Measurements from ENCODE around the gene CEP120. TPM values are rescaled to one million over a fixed set of nuclear protein-coding genes. Genes with fewer than 3 reads are reported as not detected.
"Not testable (repeated sequence)": the region's sequence is repeated elsewhere in the genome, so short reads cannot be mapped to it uniquely, and the experiment has no call there.

CEP120 gene
- total and polyA plus RNA-seq, 11 donors, result 2.8 to 16.5 (median 12.0) TPM

DNA sequence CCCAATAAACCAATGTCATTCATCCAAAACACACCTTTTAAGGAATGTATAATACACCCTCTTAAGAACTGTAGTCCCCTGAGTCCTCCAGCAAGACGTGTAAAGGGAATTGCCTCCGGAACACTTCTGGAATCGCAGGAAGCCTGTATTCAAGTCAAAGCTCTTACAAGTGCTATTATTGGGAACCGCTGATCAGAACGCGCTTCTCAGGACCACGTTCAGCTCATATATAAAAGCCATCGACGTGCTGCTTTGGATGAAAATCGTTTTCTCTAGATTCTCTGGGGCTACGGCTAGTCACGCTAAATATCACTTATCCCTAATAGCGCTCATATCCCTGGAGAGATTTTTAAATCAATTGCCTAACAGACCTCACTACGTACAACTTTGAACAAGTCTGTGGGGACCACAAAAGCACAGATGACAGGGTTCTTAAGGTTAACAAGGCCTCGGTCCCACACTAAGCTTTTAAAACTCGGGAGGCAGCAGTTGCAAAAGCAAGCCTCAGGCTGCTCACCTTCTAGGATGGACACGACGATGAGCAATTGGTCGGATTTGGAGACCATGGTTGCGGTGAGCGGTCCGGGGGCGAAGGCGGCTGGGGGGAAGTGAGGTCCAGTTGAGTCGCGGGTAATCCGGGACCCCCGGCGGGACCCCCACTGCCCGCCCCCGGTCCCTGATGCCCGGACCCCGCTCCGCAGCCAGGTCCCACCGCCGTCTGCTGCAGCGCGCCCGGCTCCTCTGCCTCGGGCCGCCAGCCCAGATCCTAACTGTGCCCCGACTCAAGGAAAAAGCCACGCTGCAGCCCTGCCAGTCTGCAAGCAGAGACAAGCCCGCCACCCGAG lies 548 bp downstream of the CEP120 start:
- peak overlapping the region; percentile 79 to 96 (median 90) for H3K27ac ChIP-seq
- ATAC-seq (peak; percentile 1 to 37 (median 18)), DNase-seq (peak in 1 of 5 donors; percentile 31)
- H3K27me3 ChIP-seq, result no peaks in the 10 kb centered on the region
- TF ChIP-seq, protein P1, sequence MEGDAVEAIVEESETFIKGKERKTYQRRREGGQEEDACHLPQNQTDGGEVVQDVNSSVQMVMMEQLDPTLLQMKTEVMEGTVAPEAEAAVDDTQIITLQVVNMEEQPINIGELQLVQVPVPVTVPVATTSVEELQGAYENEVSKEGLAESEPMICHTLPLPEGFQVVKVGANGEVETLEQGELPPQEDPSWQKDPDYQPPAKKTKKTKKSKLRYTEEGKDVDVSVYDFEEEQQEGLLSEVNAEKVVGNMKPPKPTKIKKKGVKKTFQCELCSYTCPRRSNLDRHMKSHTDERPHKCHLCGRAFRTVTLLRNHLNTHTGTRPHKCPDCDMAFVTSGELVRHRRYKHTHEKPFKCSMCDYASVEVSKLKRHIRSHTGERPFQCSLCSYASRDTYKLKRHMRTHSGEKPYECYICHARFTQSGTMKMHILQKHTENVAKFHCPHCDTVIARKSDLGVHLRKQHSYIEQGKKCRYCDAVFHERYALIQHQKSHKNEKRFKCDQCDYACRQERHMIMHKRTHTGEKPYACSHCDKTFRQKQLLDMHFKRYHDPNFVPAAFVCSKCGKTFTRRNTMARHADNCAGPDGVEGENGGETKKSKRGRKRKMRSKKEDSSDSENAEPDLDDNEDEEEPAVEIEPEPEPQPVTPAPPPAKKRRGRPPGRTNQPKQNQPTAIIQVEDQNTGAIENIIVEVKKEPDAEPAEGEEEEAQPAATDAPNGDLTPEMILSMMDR (IDR thresholded peaks at IDR 0.05), result no peak
- no peak for TF ChIP-seq POLR2A (IDR thresholded peaks at IDR 0.05)
- intact Hi-C loops (cut with DNase I), result loop anchor here (1.0 to 10.0 kb wide), 8 partner anchors 82 to 190 kb away; partner anchors contain the start of gene CSNK1G3 (in 8 of the 10)
- peaks cover 0 to 8% (median 7%) of the 10 kb centered on the region in 9 donors for H3K36me3 ChIP-seq
- WGBS, 4 donors, result 0 to 1% (median 0%) methylated on average over 30 to 45 of the region's 45 CpGs
- H3K4me3 ChIP-seq, result peak overlapping the region; percentile 64 to 98 (median 88)
- H3K4me1 ChIP-seq, result peaks cover 0 to 35% (median 18%) of the 10 kb centered on the region in 12 donors
- H3K9me3 ChIP-seq, result no peaks in the 10 kb centered on the region

DNA sequence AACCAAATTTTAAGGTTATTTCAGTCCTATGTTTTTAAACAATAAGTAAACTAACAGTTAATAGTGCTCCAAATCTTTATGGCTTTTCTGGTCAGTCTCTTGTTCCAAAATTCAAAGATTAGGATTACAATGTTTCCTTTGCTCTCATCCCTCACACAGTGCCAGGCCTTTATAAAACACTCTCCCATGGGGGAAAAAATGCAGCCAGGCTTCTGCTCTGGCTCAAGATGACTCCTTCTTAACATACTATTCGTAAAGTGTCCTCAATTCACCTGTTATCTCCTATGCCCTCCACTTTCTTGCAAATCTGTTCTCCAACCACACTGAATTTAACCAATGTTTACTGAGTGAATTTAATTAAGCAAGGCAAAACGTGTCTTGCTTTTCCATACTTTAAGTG lies 1.4 kb downstream of the CEP120 start:
- no peak for ATAC-seq
- Histone ChIP-seq H3K36me3 (peaks cover 0 to 17% (median 9%) of the 10 kb centered on the region in 9 donors), H3K4me3 (peak overlapping the region in 10 of 12 donors; percentile 64 to 98 (median 88)), H3K27ac (no peak overlapping the region), H3K27me3 (no peaks in the 10 kb centered on the region), H3K9me3 (no peaks in the 10 kb centered on the region), H3K4me1 (peaks cover 0 to 35% (median 18%) of the 10 kb centered on the region in 12 donors)
- DNase-seq, result no peak
- 9 to 21% (median 11%) methylated on average over 2 of the region's 2 CpGs for WGBS, 4 donors
- intact Hi-C loops (cut with DNase I), result loop anchor here (2.0 to 10.0 kb wide), 7 partner anchors 83 to 191 kb away; partner anchors contain the start of gene CSNK1G3 (in 7 of the 10)
- TF ChIP-seq, protein P1 (IDR thresholded peaks at IDR 0.05), result no peak
- TF ChIP-seq POLR2A (IDR thresholded peaks at IDR 0.05), result no peak

DNA sequence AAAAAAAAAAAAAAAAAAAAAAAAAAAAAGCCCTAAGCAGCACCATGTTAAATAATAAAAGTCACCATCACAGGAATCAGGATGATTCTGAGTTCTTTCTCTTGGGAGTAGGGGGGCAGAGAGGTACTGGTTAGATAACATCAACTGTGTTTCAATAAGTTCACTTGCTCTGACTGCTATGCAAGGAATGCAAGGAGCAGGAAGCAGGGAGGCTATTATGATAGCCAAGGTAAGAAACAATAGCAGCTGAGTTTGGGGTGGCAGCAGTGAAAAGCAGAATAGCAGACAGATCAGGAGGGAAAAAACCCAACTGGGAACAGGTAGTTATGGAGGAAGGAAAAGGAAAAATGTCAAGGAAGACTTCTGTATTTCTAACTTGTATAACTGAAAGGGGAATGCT lies 8.2 kb downstream of the CEP120 start:
- peaks cover 0 to 82% (median 73%) of the 10 kb centered on the region in 9 donors for H3K36me3 ChIP-seq
- no peak overlapping the region for H3K27ac ChIP-seq
- no peak for TF ChIP-seq POLR2A (IDR thresholded peaks at IDR 0.05)
- TF ChIP-seq, protein P1 (IDR thresholded peaks at IDR 0.05), result no peak
- intact Hi-C loops (cut with DNase I), result no loop called here
- H3K9me3 ChIP-seq, result no peaks in the 10 kb centered on the region
- H3K4me3 ChIP-seq, result no peak overlapping the region
- DNase-seq (no peak), ATAC-seq (no peak)
- H3K4me1 ChIP-seq, result peaks cover 0 to 4% (median 0%) of the 10 kb centered on the region in 12 donors
- no peaks in the 10 kb centered on the region for H3K27me3 ChIP-seq

DNA sequence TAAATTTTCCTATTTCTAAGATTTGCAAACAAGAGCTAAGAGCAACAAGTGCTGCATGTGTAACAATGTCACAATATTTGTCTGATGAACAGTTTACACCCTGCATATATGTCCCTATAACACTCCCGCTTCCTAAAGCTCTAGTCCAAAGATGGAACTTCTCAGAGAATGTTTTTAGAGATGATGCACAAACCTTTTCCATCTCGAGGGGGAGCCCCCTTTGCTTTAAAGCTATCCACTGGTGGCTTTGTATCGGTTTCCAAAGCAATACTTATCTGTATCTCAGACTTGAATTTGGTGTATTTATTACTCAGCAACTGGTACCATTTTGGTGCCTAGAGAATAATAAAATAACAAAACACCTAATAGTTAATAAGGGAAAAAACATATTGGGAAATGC lies 11.0 kb downstream of the CEP120 start:
- intact Hi-C loops (cut with DNase I), result no loop called here
- 85 to 88% (median 88%) methylated on average over 3 of the region's 3 CpGs for WGBS, 4 donors
- TF ChIP-seq, protein P1 (IDR thresholded peaks at IDR 0.05), result no peak
- TF ChIP-seq POLR2A (IDR thresholded peaks at IDR 0.05), result no peak
- Histone ChIP-seq H3K4me3 (no peak overlapping the region), H3K36me3 (peaks cover 0 to 92% (median 79%) of the 10 kb centered on the region in 9 donors), H3K4me1 (no peaks in the 10 kb centered on the region), H3K9me3 (no peaks in the 10 kb centered on the region), H3K27ac (no peak overlapping the region), H3K27me3 (no peaks in the 10 kb centered on the region)
- ATAC-seq (no peak), DNase-seq (no peak)

DNA sequence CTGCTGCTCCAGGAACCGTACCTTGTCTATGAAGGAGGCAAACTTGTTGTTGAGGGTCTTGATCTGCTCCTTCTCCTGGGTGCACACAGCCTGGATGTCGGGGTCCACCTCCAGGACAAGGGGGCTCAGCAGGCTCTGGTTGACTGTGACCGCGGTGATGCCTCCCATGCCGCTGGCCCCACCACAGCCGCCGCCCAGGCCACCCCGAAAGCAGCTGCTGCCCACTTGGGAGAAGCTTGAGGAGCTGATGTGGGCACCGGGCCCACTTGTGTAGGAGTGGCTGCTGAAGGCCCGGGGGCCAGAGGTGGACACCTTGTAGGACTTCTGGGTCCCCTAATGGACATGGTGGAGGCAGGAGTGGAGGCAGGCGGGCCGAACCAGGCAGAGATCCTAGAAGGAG lies 21.2 kb downstream of the CEP120 start:
- ATAC-seq; H3K4me3 ChIP-seq; DNase-seq; H3K27ac ChIP-seq; H3K27me3 ChIP-seq; intact Hi-C loops (cut with DNase I); H3K9me3 ChIP-seq: not testable (repeated sequence)
- peaks cover 0 to 13% (median 0%) of the 10 kb centered on the region in 12 donors for H3K4me1 ChIP-seq
- H3K36me3 ChIP-seq, result peaks cover 0 to 80% (median 67%) of the 10 kb centered on the region in 9 donors
- 89 to 100% (median 93%) methylated on average over 5 to 12 of the region's 12 CpGs for WGBS, 4 donors
